ENCODE results near the gene DLG2. TPM values are rescaled to one million over a fixed set of nuclear protein-coding genes. Genes with fewer than 3 reads are reported as not detected.

DLG2 gene
- total and polyA plus RNA-seq, 4 donors = 1.3 to 23.3 (median 10.9) TPM

GRCh38 chr11:84044706-84045105 lies 1582.4 kb downstream of the DLG2 start:
- 72 to 81% methylated on average over 1 of the region's 1 CpG for WGBS, 2 donors
- intact Hi-C loops (cut with DNase I) = no loop called here

GRCh38 chr11:84036664-84037194 lies 1590.4 kb downstream of the DLG2 start:
- no peak overlapping the region for H3K27ac ChIP-seq (ENCODE audit: low read depth in 1 of 2, low read length in 2 of 2)
- H3K27me3 ChIP-seq (ENCODE audit: control insufficient read depth in 1 of 2, insufficient read depth in 2 of 2, low read length in 1 of 2) = no peaks in the 10 kb centered on the region
- H3K36me3 ChIP-seq (ENCODE audit: control insufficient read depth in 1 of 2, insufficient read depth in 2 of 2, low read length in 1 of 2) = no peaks in the 10 kb centered on the region
- WGBS, 2 donors = 76% methylated on average over 2 of the region's 2 CpGs
- H3K4me3 ChIP-seq (ENCODE audit: low read length in 2 of 2) = no peak overlapping the region
- ATAC-seq (ENCODE audit: low FRiP score) (no peak), DNase-seq (no peak)
- H3K4me1 ChIP-seq (ENCODE audit: control insufficient read depth in 1 of 2, insufficient read depth in 2 of 2, low read length in 2 of 2) = no peaks in the 10 kb centered on the region
- no peaks in the 10 kb centered on the region for H3K9me3 ChIP-seq (ENCODE audit: control insufficient read depth, low read length)
- intact Hi-C loops (cut with DNase I) = no loop called here

More at GRCh38 chr11:84044706-84045105, 1582.4 kb downstream of the DLG2 start:
- DNase-seq (no peak), ATAC-seq (ENCODE audit: low FRiP score) (no peak)
- no peaks in the 10 kb centered on the region for H3K27me3 ChIP-seq (ENCODE audit: control insufficient read depth in 1 of 2, insufficient read depth in 2 of 2, low read length in 1 of 2)
- no peaks in the 10 kb centered on the region for H3K36me3 ChIP-seq (ENCODE audit: control insufficient read depth in 1 of 2, insufficient read depth in 2 of 2, low read length in 1 of 2)
- H3K9me3 ChIP-seq (ENCODE audit: control insufficient read depth, low read length) = no peaks in the 10 kb centered on the region
- H3K4me3 ChIP-seq (ENCODE audit: low read length in 2 of 2) = no peak overlapping the region
- no peaks in the 10 kb centered on the region for H3K4me1 ChIP-seq (ENCODE audit: control insufficient read depth in 1 of 2, insufficient read depth in 2 of 2, low read length in 2 of 2)
- H3K27ac ChIP-seq (ENCODE audit: low read depth in 1 of 2, low read length in 2 of 2) = no peak overlapping the region

- 73 to 80% methylated on average over 2 of the region's 2 CpGs for WGBS, 2 donors
- Histone ChIP-seq H3K36me3 (ENCODE audit: control insufficient read depth in 1 of 2, insufficient read depth in 2 of 2, low read length in 1 of 2) (no peaks in the 10 kb centered on the region), H3K27ac (ENCODE audit: low read depth in 1 of 2, low read length in 2 of 2) (no peak overlapping the region), H3K4me1 (ENCODE audit: control insufficient read depth in 1 of 2, insufficient read depth in 2 of 2, low read length in 2 of 2) (no peaks in the 10 kb centered on the region), H3K4me3 (ENCODE audit: low read length in 2 of 2) (no peak overlapping the region), H3K27me3 (ENCODE audit: control insufficient read depth in 1 of 2, insufficient read depth in 2 of 2, low read length in 1 of 2) (no peaks in the 10 kb centered on the region), H3K9me3 (ENCODE audit: control insufficient read depth, low read length) (no peaks in the 10 kb centered on the region)
- intact Hi-C loops (cut with DNase I) = no loop called here
- ATAC-seq (ENCODE audit: low FRiP score) (peak; percentile 62), DNase-seq (no peak)
Measured at GRCh38 chr11:84035645-84036044, 1591.5 kb downstream of the DLG2 start.

GRCh38 chr11:84034484-84034883 lies 1592.7 kb downstream of the DLG2 start:
- Histone ChIP-seq H3K4me1 (ENCODE audit: control insufficient read depth in 1 of 2, insufficient read depth in 2 of 2, low read length in 2 of 2) (no peaks in the 10 kb centered on the region), H3K36me3 (ENCODE audit: control insufficient read depth in 1 of 2, insufficient read depth in 2 of 2, low read length in 1 of 2) (no peaks in the 10 kb centered on the region), H3K4me3 (ENCODE audit: low read length in 2 of 2) (no peak overlapping the region), H3K27me3 (ENCODE audit: control insufficient read depth in 1 of 2, insufficient read depth in 2 of 2, low read length in 1 of 2) (no peaks in the 10 kb centered on the region), H3K27ac (ENCODE audit: low read depth in 1 of 2, low read length in 2 of 2) (no peak overlapping the region), H3K9me3 (ENCODE audit: control insufficient read depth, low read length) (no peaks in the 10 kb centered on the region)
- intact Hi-C loops (cut with DNase I) = no loop called here
- ATAC-seq (ENCODE audit: low FRiP score) (no peak), DNase-seq (no peak)

- WGBS, 2 donors = 71 to 83% methylated on average over 1 of the region's 1 CpG
- H3K4me3 ChIP-seq (ENCODE audit: low read length in 2 of 2) = no peak overlapping the region
- no peaks in the 10 kb centered on the region for H3K36me3 ChIP-seq (ENCODE audit: control insufficient read depth in 1 of 2, insufficient read depth in 2 of 2, low read length in 1 of 2)
- H3K4me1 ChIP-seq (ENCODE audit: control insufficient read depth in 1 of 2, insufficient read depth in 2 of 2, low read length in 2 of 2) = no peaks in the 10 kb centered on the region
- intact Hi-C loops (cut with DNase I) = no loop called here
- no peak overlapping the region for H3K27ac ChIP-seq (ENCODE audit: low read depth in 1 of 2, low read length in 2 of 2)
- no peak for ATAC-seq (ENCODE audit: low FRiP score)
- H3K9me3 ChIP-seq (ENCODE audit: control insufficient read depth, low read length) = peaks cover 2% of the 10 kb centered on the region
- H3K27me3 ChIP-seq (ENCODE audit: control insufficient read depth in 1 of 2, insufficient read depth in 2 of 2, low read length in 1 of 2) = no peaks in the 10 kb centered on the region
- no peak for DNase-seq
Measured at GRCh38 chr11:84024266-84024665, 1602.9 kb downstream of the DLG2 start.

GRCh38 chr11:84022695-84023094 lies 1604.4 kb downstream of the DLG2 start:
- ATAC-seq (ENCODE audit: low FRiP score) = no peak
- no peaks in the 10 kb centered on the region for H3K36me3 ChIP-seq (ENCODE audit: control insufficient read depth in 1 of 2, insufficient read depth in 2 of 2, low read length in 1 of 2)
- H3K4me3 ChIP-seq (ENCODE audit: low read length in 2 of 2) = no peak overlapping the region
- no peak overlapping the region for H3K27ac ChIP-seq (ENCODE audit: low read depth in 1 of 2, low read length in 2 of 2)
- DNase-seq = no peak
- H3K27me3 ChIP-seq (ENCODE audit: control insufficient read depth in 1 of 2, insufficient read depth in 2 of 2, low read length in 1 of 2) = no peaks in the 10 kb centered on the region
- H3K9me3 ChIP-seq (ENCODE audit: control insufficient read depth, low read length) = peaks cover 2% of the 10 kb centered on the region
- intact Hi-C loops (cut with DNase I) = no loop called here
- no peaks in the 10 kb centered on the region for H3K4me1 ChIP-seq (ENCODE audit: control insufficient read depth in 1 of 2, insufficient read depth in 2 of 2, low read length in 2 of 2)

- H3K27ac ChIP-seq (ENCODE audit: low read depth in 1 of 2, low read length in 2 of 2) = no peak overlapping the region
- H3K4me3 ChIP-seq (ENCODE audit: low read length in 2 of 2) = no peak overlapping the region
- peaks cover 2% of the 10 kb centered on the region for H3K9me3 ChIP-seq (ENCODE audit: control insufficient read depth, low read length)
- 4 to 7% methylated on average over 1 of the region's 1 CpG for WGBS, 2 donors
- H3K4me1 ChIP-seq (ENCODE audit: control insufficient read depth in 1 of 2, insufficient read depth in 2 of 2, low read length in 2 of 2) = no peaks in the 10 kb centered on the region
- intact Hi-C loops (cut with DNase I) = no loop called here
- no peaks in the 10 kb centered on the region for H3K36me3 ChIP-seq (ENCODE audit: control insufficient read depth in 1 of 2, insufficient read depth in 2 of 2, low read length in 1 of 2)
- DNase-seq = no peak
- H3K27me3 ChIP-seq (ENCODE audit: control insufficient read depth in 1 of 2, insufficient read depth in 2 of 2, low read length in 1 of 2) = no peaks in the 10 kb centered on the region
- ATAC-seq (ENCODE audit: low FRiP score) = no peak
Measured at GRCh38 chr11:84022201-84022600, 1604.9 kb downstream of the DLG2 start.

- WGBS, 2 donors = 45 to 49% methylated on average over 2 of the region's 2 CpGs
- intact Hi-C loops (cut with DNase I) = no loop called here
Measured at GRCh38 chr11:84021291-84021690, 1605.9 kb downstream of the DLG2 start.

GRCh38 chr11:84019571-84020194 lies 1607.5 kb downstream of the DLG2 start:
- DNase-seq (no peak), ATAC-seq (ENCODE audit: low FRiP score) (no peak)
- 73 to 80% methylated on average over 5 of the region's 5 CpGs for WGBS, 2 donors
- no peak overlapping the region for H3K27ac ChIP-seq (ENCODE audit: low read depth in 1 of 2, low read length in 2 of 2)
- no peak overlapping the region for H3K4me3 ChIP-seq (ENCODE audit: low read length in 2 of 2)
- intact Hi-C loops (cut with DNase I) = no loop called here
- H3K4me1 ChIP-seq (ENCODE audit: control insufficient read depth in 1 of 2, insufficient read depth in 2 of 2, low read length in 2 of 2) = no peaks in the 10 kb centered on the region
- no peaks in the 10 kb centered on the region for H3K36me3 ChIP-seq (ENCODE audit: control insufficient read depth in 1 of 2, insufficient read depth in 2 of 2, low read length in 1 of 2)
- no peaks in the 10 kb centered on the region for H3K27me3 ChIP-seq (ENCODE audit: control insufficient read depth in 1 of 2, insufficient read depth in 2 of 2, low read length in 1 of 2)
- H3K9me3 ChIP-seq (ENCODE audit: control insufficient read depth, low read length) = peaks cover 2% of the 10 kb centered on the region

More at GRCh38 chr11:84021291-84021690, 1605.9 kb downstream of the DLG2 start:
- Histone ChIP-seq H3K9me3 (ENCODE audit: control insufficient read depth, low read length) (peaks cover 2% of the 10 kb centered on the region), H3K27ac (ENCODE audit: low read depth in 1 of 2, low read length in 2 of 2) (no peak overlapping the region), H3K4me3 (ENCODE audit: low read length in 2 of 2) (no peak overlapping the region), H3K27me3 (ENCODE audit: control insufficient read depth in 1 of 2, insufficient read depth in 2 of 2, low read length in 1 of 2) (no peaks in the 10 kb centered on the region), H3K4me1 (ENCODE audit: control insufficient read depth in 1 of 2, insufficient read depth in 2 of 2, low read length in 2 of 2) (no peaks in the 10 kb centered on the region), H3K36me3 (ENCODE audit: control insufficient read depth in 1 of 2, insufficient read depth in 2 of 2, low read length in 1 of 2) (no peaks in the 10 kb centered on the region)
- DNase-seq (no peak), ATAC-seq (ENCODE audit: low FRiP score) (no peak)

All from aorta (tissue), 5 donors.